ENCODE data around the gene KCNMA1. TPM values are rescaled to one million over a fixed set of nuclear protein-coding genes. Genes with fewer than 3 reads are reported as not detected.

KCNMA1 gene
- total RNA-seq, 1 experiment from 2014 or later: 20.7 TPM

GRCh38 chr10:77565590-77566023 is 72.0 kb downstream of the KCNMA1 start:
- intact Hi-C loops (cut with micrococcal nuclease; ENCODE audit: unreplicated experiment): no loop called here
- no peak for DNase-seq
- H3K36me3 Mint-ChIP-seq (ENCODE audit: insufficient read depth, unreplicated experiment): no peaks in the 10 kb centered on the region
- TF ChIP-seq, protein P1, sequence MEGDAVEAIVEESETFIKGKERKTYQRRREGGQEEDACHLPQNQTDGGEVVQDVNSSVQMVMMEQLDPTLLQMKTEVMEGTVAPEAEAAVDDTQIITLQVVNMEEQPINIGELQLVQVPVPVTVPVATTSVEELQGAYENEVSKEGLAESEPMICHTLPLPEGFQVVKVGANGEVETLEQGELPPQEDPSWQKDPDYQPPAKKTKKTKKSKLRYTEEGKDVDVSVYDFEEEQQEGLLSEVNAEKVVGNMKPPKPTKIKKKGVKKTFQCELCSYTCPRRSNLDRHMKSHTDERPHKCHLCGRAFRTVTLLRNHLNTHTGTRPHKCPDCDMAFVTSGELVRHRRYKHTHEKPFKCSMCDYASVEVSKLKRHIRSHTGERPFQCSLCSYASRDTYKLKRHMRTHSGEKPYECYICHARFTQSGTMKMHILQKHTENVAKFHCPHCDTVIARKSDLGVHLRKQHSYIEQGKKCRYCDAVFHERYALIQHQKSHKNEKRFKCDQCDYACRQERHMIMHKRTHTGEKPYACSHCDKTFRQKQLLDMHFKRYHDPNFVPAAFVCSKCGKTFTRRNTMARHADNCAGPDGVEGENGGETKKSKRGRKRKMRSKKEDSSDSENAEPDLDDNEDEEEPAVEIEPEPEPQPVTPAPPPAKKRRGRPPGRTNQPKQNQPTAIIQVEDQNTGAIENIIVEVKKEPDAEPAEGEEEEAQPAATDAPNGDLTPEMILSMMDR (IDR thresholded peaks at IDR 0.05; ENCODE audit: insufficient read depth in 1 of 2, low read depth in 1 of 2, low read length in 1 of 2, severe bottlenecking in 1 of 2, unreplicated experiment in 1 of 2): no peak
- BruUV-seq (replicated peaks): no TSS peak
- H3K9me3 Mint-ChIP-seq (ENCODE audit: unreplicated experiment): no peaks in the 10 kb centered on the region
- no peaks in the 10 kb centered on the region for H3K9me3 ChIP-seq
- H3K27me3 ChIP-seq (replicated peaks; ENCODE audit: control insufficient read depth, insufficient read depth, low read length): no peaks in the 10 kb centered on the region
- peaks cover 13% of the 10 kb centered on the region for H3K4me1 Mint-ChIP-seq (ENCODE audit: low read depth, unreplicated experiment)
- no peak overlapping the region for H3K4me3 Mint-ChIP-seq (ENCODE audit: unreplicated experiment)
- H3K27ac Mint-ChIP-seq (ENCODE audit: unreplicated experiment): peak overlapping the region; percentile 23
- POLR2A ChIA-PET: no interaction called here
- H3K4me1 ChIP-seq: peaks cover 13% of the 10 kb centered on the region
- no peak overlapping the region for H3K4me3 ChIP-seq (ENCODE audit: low read depth, low read length)
- no peaks in the 10 kb centered on the region for H3K36me3 ChIP-seq (ENCODE audit: control insufficient read depth, insufficient read depth, low read length)
- CTCF ChIA-PET: no interaction called here
- H3K27me3 Mint-ChIP-seq (ENCODE audit: insufficient read depth, unreplicated experiment): no peaks in the 10 kb centered on the region

GRCh38 chr10:77564731-77565589 is 72.6 kb downstream of the KCNMA1 start:
- Histone ChIP-seq H3K4me3 (ENCODE audit: low read depth, low read length) (no peak overlapping the region), H3K4me1 (peaks cover 13% of the 10 kb centered on the region), H3K36me3 (ENCODE audit: control insufficient read depth, insufficient read depth, low read length) (no peaks in the 10 kb centered on the region), H3K27me3 (replicated peaks; ENCODE audit: control insufficient read depth, insufficient read depth, low read length) (no peaks in the 10 kb centered on the region), H3K9me3 (no peaks in the 10 kb centered on the region)
- Mint-ChIP-seq H3K9me3 (ENCODE audit: unreplicated experiment) (no peaks in the 10 kb centered on the region), H3K27ac (ENCODE audit: unreplicated experiment) (peak overlapping the region; percentile 23), H3K4me3 (ENCODE audit: unreplicated experiment) (no peak overlapping the region), H3K36me3 (ENCODE audit: insufficient read depth, unreplicated experiment) (no peaks in the 10 kb centered on the region), H3K27me3 (ENCODE audit: insufficient read depth, unreplicated experiment) (no peaks in the 10 kb centered on the region), H3K4me1 (ENCODE audit: low read depth, unreplicated experiment) (peaks cover 13% of the 10 kb centered on the region)
- intact Hi-C loops (cut with micrococcal nuclease; ENCODE audit: unreplicated experiment): no loop called here
- POLR2A ChIA-PET: interaction anchor here (0.5 kb wide), 1 partner anchor 295 kb away, joined by 3 read pairs; no protein-coding TSS in a partner anchor
- BruUV-seq (replicated peaks): no TSS peak
- peak in 1 of 2 experiments; percentile 43 for DNase-seq
- TF ChIP-seq, protein P1 (IDR thresholded peaks at IDR 0.05; ENCODE audit: insufficient read depth in 1 of 2, low read depth in 1 of 2, low read length in 1 of 2, severe bottlenecking in 1 of 2, unreplicated experiment in 1 of 2): no peak
- CTCF ChIA-PET: no interaction called here

DNA sequence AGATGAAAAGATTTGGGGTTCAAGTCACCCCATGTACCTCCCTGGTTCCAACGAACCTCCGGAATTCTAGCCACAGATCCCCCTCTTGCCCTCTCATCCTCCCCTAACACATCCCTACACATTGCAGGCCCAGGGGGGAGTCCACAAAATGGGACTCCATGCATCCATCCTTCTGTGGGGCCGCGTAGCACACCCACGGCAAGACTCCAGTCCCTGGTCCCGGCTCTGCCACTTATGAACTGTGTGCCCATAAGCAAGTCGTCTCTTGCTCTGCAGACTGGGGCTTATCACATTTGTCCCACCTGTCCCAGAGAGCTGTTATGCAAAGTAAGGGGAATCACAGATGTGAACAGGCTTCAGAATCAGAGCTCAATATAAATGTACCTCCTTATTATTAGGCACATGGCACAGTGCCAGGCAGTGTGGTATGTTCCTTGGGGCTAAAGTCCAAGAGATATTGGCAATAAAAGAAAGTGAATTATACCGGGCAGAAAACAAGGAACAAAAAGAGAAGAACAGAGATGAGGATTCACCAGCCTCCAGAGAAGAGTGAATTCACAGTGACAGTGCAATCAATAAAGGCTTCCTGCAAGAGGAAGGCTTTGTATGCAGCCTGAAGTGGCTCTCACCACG is 73.9 kb downstream of the KCNMA1 start:
- Mint-ChIP-seq H3K27me3 (ENCODE audit: insufficient read depth, unreplicated experiment) (no peaks in the 10 kb centered on the region), H3K9me3 (ENCODE audit: unreplicated experiment) (no peaks in the 10 kb centered on the region), H3K4me3 (ENCODE audit: unreplicated experiment) (no peak overlapping the region), H3K36me3 (ENCODE audit: insufficient read depth, unreplicated experiment) (no peaks in the 10 kb centered on the region), H3K4me1 (ENCODE audit: low read depth, unreplicated experiment) (peaks cover 13% of the 10 kb centered on the region), H3K27ac (ENCODE audit: unreplicated experiment) (no peak overlapping the region)
- no TSS peak for BruUV-seq (replicated peaks)
- peaks cover 13% of the 10 kb centered on the region for H3K4me1 ChIP-seq
- H3K36me3 ChIP-seq (ENCODE audit: control insufficient read depth, insufficient read depth, low read length): no peaks in the 10 kb centered on the region
- TF ChIP-seq, protein P1 (IDR thresholded peaks at IDR 0.05; ENCODE audit: insufficient read depth in 1 of 2, low read depth in 1 of 2, low read length in 1 of 2, severe bottlenecking in 1 of 2, unreplicated experiment in 1 of 2): no peak
- no peaks in the 10 kb centered on the region for H3K9me3 ChIP-seq
- DNase-seq: no peak
- H3K4me3 ChIP-seq (ENCODE audit: low read depth, low read length): no peak overlapping the region
- CTCF ChIA-PET: no interaction called here
- intact Hi-C loops (cut with micrococcal nuclease; ENCODE audit: unreplicated experiment): no loop called here
- POLR2A ChIA-PET: interaction anchor here (0.7 kb wide), 1 partner anchor 528 kb away, joined by 5 read pairs; no protein-coding TSS in a partner anchor
- no peaks in the 10 kb centered on the region for H3K27me3 ChIP-seq (replicated peaks; ENCODE audit: control insufficient read depth, insufficient read depth, low read length)
